Activated CD8-positive, alpha-beta memory T cell treated with anti-CD3 and anti-CD28 coated beads for 48 hours (primary cell): ENCODE results near the gene ZBTB48.
A peak's percentile ranks its signal among the peaks of the same experiment; 100 is the strongest.

Experiments used
- DNase-seq, 3 experiments: peaks; one replicate each; pipeline ENCODE4 v3.0.0-alpha.2; 2020; ENCODE audit warnings: low read depth in 2 of 3, low spot score in 2 of 3

Gene ZBTB48

DNA sequence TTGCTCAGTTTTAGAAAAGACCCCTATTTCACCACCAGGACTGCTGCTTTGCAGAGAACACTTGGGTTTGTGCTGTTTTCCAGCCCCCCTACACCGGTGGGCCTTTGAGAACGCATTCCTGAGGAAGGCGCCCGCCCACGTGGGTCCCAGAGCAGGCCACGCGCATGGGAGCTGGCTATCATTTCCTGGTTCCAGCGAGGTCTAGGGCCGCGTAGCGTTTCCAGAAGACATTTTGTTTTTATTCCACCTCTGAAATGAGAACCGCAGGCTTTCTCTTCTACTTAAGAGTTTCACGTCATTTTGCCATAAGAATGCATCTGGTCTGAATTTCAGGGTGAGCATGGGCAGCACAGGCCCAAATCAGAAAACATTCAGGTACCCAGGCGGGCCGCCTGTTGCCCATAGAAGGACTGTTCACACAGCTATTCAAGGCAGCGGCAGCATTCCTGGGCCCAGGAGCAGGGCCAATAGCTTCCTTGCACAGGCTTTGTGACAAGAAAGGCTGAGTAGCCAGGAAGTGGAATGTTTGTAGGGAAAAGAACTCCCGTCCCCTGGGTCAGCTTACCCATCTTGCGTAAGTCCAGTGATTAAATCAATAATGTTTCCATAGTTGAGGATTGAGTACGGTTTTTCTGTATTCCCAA, 24.2 kb downstream of the ZBTB48 start:
- DNase-seq = no peak

DNA sequence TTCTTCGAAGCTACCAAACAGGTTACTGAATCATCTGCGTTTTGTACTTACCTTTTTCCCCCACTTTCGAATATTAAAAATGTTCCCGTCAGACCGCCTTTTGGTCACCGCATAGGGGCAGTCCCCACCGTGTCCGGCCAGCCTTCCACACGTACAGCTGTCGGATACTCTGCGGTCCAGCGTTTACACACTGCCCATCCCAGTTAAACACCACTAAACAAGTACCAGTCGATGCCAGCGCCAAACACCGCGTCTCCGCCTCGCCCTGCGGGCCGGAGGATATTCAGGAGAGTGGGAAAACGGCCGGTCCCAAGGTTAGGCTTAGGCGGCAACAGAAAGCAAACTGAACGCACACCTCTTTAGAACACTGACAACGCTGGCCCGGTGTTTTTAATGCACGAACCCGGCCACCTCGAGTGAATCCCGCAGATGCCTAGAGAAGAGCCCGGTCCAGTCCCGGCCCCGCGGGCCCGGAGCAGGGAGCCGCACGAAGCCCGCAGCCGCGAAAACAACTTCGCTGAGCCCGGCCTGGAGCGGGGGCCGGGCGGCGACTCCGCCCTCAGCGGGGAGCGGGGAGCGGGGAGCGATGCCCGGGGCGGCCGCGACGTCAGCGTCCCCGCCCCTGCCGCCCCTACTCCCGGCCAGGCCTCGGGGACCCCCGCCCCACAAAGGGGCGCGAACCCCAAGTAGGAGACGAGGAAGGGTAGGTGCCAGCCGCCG, 33.0 kb downstream of the ZBTB48 start:
- DNase-seq = no peak

DNA sequence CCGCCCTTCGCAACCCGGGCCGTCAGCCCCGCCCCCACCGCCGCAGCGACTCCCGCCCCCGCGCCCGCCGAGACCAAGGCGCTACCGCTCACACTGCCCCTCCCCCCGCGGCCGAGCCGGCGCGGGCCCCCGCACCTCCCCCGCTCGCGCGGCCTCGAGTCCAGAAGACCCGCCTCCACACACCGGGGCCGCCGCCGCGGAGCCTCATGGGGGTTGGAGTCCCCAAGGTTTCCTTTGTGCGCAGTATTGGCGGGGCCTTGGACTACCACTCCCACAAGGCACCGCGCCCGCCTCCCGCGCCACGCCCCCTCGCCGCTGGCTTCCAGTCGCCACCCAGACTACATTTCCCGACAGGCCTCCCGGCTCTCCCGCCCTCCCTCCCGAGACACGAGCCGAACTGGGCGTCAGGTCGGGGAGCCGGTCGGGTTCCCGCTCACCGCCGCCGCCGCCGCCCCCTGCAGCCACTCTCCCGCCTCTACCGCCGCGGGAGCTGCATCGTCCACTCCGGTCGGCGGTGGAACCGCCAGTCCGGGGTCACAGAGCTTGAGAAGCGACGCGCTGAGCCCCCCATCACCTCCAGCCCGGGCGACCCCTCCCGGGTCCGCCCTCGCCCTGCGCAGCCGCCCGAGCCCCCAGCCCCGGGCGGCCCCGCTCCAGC, 33.7 kb downstream of the ZBTB48 start, which contains the start of gene PHF13:
TSS of gene PHF13 (plus strand) at position 371 of the 658 bp plus-strand sequence. CDS start 336 bp downstream, outside the sequence.
- DNase-seq = peak; percentile 96 to 99 (median 98)

DNA sequence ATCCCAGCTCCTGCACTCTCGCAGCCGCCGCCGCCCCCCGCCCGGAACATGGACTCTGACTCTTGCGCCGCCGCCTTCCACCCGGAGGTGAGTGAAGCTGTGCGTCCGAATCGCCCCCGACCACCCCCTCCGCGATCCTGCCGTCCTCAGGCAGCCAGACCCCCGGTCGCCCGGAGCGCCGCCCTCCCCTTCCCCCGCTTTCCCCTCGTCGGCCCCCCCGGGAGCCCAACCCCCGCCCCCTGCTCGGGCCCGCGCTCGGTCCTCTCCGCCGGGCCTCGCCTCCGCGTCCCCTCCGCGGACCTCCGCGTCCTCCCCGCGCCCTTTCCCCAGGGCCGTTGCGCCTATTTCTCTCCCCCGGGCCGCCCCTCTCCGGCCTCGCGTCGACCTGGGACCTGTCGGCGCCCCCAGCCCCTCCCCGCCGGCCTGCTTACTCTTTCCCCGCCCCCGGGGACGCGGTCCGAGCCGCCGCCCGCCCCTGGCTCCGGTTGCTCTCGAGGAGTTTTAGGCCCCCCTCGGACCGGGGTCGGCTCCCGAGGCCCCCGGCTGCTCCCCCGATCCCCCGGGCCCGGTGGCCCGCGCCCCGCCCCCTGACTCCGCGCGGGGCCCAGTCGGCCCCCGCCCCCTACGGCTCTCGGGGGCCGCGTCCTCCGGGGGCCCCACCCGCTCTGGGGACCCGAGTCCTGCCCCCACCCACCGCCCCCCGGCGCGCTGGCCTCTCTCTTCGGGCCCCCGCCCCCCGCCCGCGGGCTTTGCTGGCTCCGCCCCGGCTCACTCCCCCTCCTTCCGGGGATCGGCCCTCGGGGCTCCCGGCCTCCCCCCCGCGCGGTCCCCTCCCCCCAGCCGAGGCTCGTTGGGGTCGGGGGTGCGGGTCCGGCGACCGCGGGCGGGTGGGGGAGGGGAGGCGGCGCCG, 34.5 kb downstream of the ZBTB48 start:
- DNase-seq = peak in 1 of 3 experiments; percentile 23

DNA sequence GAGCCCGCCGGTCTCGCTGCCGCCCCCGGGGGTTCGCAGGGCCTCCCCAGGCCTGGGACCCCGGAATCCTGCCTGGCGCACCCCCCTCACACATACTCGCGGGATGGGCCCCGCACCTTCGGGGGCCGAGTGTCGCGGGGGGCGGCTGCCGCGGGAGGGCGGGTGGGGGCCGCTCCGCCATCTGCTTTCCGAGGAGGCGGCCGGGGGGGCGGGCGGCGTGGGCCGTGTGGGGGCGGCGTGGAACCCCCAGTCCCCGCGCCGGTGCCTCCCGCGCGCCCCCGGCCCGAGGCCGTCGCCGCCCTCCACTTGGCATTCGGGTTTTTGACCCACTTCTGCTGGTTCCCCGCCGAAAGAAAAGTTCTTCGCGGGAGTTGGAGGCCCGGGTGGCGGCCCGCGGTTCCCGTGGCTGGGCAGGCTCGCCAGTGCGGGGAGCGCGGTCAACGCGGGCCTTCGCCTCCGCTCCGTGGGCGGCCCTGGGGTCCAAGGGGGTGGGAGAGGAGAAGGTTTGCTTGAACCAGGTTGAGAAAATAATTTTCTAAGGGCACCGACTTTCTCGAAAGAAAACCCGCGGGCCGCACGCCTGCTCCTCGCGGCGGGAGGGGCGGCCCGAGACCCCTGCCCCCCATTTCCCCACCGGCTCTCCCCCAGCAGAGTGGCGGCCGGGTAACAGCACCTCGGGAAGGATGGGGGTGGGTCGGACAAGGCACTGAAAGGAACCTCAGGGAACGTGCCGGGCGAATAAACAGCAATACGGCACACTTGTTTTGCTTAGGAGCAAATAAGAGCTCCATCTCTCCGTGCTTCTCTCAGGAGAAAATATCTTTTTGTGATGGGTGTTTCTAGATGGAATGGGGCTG, 35.4 kb downstream of the ZBTB48 start:
- DNase-seq = no peak

DNA sequence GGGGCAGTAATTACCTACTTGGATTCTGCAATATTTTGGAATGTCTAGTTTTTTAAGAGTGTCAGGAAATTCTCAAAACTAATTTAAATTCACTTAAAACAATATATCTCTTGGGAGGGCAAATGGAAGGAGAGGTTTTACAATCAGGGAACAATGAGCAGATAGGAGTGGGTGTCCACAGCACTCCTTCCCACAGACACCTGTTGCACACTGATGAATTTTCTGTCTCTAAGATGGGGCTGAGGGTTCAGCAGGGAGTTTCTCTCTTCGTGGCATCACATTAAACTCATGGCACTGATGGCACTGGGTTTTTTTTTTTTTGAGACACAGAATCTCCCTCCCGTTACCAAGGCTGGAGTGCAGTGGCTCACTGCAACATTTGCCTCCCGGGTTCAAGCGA, 39.3 kb downstream of the ZBTB48 start:
- DNase-seq = no peak

DNA sequence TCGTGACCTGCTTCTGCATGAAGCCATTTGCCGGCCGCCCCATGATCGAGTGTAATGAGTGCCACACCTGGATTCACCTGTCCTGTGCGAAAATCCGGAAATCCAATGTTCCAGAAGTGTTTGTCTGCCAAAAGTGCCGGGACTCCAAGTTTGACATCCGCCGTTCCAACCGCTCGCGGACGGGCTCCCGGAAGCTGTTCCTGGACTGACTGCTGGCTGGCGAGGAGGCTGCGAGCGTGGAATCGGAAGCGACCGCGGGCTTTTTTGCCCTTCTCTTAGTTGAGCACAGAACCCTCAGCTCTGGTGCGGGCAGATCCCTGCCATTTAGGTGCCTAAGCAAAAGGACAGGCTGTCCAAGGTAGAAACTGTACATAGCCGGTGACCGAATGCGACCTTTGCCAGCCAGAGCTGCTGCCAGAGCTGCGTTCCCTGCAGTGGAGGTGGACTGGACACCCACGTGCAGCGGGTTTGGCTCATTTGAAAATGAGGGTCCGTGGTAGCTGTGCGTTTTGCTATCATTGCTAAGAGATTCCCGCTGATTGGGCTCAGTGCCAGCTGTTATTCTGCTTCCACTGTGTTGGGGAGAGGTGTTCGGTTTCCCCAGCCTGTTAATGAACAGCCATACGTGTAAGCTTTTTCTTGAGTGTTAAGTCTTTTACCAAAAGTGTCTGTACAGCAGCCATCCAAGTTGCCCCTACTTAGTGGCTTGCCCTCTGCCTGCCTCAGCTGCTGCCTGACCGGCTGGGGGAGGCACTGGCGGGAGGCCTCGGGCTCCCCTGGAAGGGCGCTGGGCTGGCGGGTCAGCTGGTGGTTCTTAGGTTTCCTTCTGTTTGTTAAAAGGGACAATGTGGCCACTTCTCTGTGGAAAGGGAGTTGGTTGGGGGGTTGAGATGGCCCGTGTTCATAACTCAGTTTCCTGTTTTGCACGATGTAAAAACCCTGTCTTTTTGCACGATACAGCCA, 41.9 kb downstream of the ZBTB48 start:
- no peak for DNase-seq

DNA sequence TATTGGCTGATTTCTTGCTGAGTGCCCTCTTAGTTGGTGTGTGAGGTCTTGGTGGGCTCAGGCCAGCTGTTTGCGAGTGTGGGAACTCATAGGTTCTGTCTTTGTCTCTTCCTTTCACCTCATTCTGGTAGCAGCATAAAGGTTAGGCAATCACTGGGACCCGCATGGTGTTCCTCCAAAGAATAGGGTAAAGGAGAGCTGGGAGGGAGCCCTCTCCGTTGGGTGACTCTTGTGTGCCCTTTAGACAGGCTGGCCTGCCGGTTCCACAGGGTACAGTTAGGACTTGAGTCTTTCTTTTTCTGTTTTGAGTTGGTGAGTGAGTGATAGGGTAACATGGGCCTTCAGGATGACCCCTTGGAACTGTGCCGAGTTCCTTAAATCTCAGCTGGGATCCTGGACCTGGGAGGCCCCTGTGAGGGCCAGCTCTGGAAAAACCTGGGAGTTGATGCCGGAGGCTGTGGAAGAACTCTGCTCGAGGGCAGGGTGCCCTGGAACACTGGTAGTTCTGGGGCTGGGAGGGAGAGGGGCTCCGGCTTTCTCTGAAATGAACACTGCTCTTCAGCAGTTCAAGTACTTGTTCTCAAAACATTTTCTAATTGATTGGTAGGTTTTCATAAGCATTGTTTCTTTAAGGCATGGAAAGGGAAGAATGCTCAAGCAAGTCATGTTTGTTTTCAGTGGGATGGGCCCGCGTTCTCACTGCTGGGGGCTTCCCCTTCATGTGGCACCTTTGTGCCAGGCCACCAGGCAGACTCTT, 42.8 kb downstream of the ZBTB48 start:
- no peak for DNase-seq

DNA sequence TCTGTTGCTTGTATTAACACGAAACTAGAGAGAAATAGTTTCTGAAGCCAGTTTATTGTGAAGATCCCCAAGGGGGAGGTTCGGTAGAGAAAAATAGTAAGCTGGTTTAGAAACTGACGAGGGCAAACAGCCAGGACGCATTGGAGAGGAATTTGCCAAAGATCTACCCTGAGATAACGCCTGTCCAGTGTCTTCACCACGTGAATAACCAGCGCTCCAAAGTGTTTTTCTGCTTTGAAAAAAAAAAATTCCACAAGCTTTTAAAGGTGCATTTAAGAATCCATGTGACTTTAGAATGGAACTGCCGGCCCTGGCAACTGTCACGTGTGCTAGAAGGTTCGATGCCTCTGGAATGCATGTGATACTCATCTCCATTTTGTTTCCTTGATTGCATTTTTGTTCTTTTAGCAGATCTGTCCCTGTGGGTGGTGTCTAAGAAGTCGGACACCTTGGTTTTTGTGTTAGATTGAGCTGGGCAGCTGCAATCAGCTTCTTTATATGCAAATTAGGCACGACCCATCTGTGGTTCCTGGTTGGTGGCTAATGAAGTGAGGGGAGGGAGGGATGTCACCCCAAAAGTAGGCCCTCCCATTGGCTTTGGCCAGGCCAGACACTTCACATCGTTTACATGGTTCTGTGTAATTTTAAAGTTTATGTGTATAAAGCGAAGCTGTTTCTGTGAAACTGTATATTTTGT, 43.6 kb downstream of the ZBTB48 start:
- DNase-seq = no peak

DNA sequence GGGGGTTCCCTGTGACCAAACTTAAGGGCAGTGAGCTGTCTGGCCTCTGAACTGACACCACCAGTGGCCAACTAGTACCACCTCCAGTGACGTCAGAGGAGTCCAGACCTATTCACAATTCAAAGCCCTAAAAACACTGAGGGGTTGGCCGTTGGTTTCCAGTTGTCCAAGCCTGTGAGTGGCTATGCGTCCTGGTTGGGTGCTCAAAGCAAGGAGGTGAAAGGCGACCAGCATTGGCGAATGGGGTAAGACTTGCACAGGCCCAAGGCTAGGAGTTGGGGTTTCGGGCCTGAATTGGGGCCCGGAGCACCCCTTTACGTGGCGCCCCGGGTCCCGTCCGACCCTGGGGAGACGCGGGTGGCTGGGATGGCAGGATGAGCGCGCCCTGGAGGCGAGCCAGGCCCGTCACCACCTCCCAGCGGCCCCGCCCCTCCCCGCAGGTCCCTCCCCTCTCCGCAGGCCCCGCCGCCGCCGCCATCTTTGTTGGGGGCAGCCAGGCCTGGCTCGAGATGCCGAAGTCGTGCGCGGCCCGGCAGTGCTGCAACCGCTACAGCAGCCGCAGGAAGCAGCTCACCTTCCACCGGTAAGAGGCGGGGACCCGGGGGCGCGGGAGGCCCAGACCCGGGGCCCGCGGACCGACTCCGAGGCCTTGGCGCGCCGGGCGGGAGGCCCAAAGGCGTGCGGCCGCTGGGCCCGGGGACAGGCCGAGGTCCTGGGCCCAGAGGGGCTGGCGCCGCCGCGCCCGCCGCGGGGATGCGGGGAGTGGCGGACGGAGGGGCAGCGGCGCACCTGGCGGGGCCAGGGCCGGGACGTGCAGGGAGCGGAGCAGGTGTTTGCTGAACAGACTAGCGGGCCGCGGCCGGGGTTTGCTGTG, 45.2 kb downstream of the ZBTB48 start, which contains the start of gene THAP3:
TSS of gene THAP3 (plus strand) at position 159 of the 874 bp plus-strand sequence. CDS start at position 510, 351 bp downstream.
- peak; percentile 70 to 89 (median 86) for DNase-seq

DNA sequence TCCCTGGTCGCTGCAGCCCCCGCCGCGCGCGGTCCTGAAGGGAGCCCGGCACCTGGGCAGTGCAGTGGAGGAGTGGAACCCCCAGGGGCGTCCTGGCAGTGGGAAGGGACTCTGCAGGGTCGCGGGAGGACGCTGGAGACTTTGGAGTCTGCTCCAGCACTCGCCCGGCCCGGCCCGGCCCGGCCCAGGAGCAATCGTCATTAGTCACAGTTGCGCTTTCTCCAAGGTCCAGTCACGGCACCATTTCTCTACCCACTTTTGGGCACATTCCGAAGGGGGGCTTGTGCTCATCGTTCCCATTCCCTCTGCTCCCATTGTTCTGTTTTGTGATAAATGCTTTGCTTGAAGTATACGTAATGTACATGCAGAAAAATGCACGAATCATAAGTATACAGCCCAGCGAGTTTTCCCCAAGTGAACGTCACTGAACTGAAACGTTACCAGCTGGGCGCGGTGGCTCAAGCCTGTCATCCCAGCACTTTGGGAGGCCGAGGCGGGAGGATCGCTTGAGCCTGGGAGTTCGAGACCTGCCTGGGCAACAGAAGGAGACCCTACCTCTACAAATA, 45.9 kb downstream of the ZBTB48 start:
- DNase-seq = no peak

DNA sequence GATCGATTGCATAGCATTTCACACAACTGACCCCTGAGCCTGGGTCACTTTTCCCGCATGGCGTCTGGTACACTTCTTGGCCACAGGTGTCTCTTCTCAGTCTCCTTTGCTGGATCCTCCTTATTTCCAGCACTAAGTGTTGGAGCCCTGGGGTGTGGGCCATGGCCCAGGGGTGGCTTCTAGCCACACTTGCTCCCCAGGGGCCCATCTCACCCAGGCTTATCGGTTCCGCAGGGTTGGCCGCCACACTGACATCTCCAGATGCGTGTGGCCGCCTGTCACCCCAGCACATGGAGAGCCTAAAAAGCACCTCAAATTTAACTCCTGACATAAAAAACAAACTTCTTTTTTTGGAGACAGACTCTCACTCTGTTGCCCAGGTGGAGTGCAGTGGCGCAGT, 47.2 kb downstream of the ZBTB48 start:
- DNase-seq = no peak

DNA sequence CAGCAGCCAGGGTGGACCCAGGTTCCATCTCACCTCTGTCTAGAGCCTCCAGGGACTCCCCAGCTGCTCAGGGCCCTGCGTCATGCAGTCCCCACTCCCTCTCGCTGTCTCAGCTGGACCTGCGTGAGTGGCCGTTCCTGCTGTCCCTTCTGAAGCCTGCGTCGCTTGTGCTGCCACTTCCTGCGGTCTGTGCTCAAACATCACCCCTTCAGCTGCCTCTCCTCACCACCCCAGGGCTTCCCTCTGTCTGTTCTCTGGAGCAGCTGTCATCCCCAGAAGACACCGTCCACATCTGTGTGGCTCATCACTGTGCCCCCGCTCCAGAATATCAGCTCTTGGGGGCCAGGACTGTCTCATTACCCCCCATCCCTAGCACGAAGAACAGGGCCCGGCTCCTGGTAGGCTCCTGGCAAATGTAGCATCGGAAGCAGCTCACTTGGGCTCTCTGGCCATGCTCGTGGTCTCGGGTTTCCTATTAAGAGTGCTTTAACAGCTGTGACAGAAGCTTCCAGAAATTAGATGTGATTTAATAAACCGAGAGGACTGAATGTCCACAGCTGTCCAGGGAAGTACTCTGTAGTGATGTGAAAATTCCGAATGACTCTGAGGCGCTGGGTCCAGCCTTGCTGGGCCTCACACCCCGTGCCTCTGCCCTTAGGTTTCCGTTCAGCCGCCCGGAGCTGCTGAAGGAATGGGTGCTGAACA, 48.2 kb downstream of the ZBTB48 start:
- DNase-seq = no peak

DNA sequence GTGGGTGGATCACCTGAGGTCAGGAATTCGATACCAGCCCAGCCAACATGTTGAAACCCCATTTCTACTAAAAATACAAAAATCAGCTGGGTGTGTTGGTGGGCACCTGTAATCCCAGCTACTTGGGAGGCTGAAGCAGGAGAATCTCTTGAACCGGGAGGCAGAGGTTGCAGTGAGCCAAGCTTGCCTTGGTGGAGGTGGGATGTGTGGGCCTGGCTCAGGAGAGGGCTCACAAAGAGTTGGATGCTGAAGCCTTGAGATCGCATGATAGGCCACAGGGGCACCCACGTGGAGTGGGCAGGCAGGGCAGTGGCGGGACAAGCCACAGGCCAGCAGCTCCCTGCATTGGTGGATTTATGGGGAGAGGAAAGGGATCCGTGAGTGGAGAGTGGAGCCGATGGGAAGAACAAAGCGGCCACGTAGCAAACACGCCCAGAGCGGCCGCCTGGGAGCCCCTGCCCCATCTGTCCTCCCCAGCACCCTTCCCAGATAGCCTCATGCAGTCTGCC, 49.2 kb downstream of the ZBTB48 start:
- DNase-seq = no peak

DNA sequence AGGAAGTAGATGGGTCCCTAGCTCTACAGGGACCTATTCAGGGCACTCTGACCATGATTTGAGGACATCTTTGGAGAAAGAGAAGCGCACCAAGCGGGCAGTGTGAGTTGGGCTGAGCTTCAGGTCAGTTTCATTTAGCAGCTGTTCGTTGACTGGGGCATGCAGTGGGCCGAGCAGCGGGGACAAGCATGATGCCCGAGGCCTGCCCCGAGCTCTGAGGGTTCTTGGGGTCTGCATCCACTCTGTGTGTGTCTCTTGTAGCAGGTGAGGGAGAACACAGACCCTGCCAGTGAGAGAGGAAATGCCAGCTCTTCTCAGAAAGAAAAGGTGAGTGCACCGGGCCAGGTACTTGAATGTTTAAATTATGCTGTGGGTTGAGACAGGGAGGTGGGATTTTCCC, 50.2 kb downstream of the ZBTB48 start:
- DNase-seq = no peak
